Transverse colon (tissue), 3 donors: ENCODE data around the gene PHACTR3.

Source experiments
- CTCF ChIP-seq, 5 experiments: fragments of 200-600 bp in 3 of 5; fragments of 450-650 bp in 2 of 5; sonication (generic) in 3 of 5; IDR thresholded peaks; 1 replicate in 2 of 5; 2 replicates in 3 of 5; pipeline ENCODE4 v1.5.1; 2016 to 2017; ENCODE audit warnings: antibody characterized with exemption in 5 of 5, inconsistent platforms in 3 of 5, mild to moderate bottlenecking in 2 of 5, moderate library complexity in 1 of 5
- EP300 ChIP-seq: sonication (generic); formaldehyde crosslinking; IDR thresholded peaks from one replicate; pipeline ENCODE4 v1.6.1; 2017; ENCODE audit warnings: antibody characterized with exemption, low read depth

GRCh38 chr20:59788811-59789397 lies 184.6 kb downstream of the PHACTR3 start:
- TF ChIP-seq CTCF (IDR thresholded peaks at IDR 0.05) (no peak), EP300 (no peak)
